Nephron progenitor cell (in vitro differentiated cells): ENCODE results near the gene PIGZ.

Experiments
- DNase-seq: peaks from one replicate; pipeline ENCODE4 v3.0.0; 2021
- H3K27ac Mint-ChIP-seq: 2 replicates; pipeline ENCODE4 v1.8.0; 2021; ENCODE audit warnings: mild to moderate bottlenecking, moderate library complexity, mixed read lengths
- H3K27me3 Mint-ChIP-seq: 2 replicates; pipeline ENCODE4 v1.8.0; 2021; ENCODE audit warnings: mild to moderate bottlenecking, low read depth, mixed read lengths; ENCODE audit not compliant: poor library complexity
- H3K36me3 Mint-ChIP-seq: 2 replicates; pipeline ENCODE4 v1.8.0; 2021; ENCODE audit warnings: low read depth, mixed read lengths
- H3K4me1 Mint-ChIP-seq: 2 replicates; pipeline ENCODE4 v1.8.0; 2021; ENCODE audit warnings: mixed read lengths
- H3K4me3 Mint-ChIP-seq: 2 replicates; pipeline ENCODE4 v1.8.0; 2021; ENCODE audit warnings: mild to moderate bottlenecking, moderate library complexity, mixed read lengths
- H3K9me3 Mint-ChIP-seq: 2 replicates; pipeline ENCODE4 v1.8.0; 2021; ENCODE audit warnings: mild to moderate bottlenecking, moderate library complexity, mixed read lengths
- CTCF ChIP-seq: fragments of 200-600 bp; sonication (generic); IDR thresholded peaks from 2 replicates; pipeline ENCODE4 v1.5.0; 2021; ENCODE audit warnings: antibody characterized with exemption

Gene PIGZ

GRCh38 chr3:196968233-196969133 lies at the start of gene PIGZ:
PIGZ (minus strand) TSS chr3:196968833; CDS start chr3:196952031, 16,802 bp downstream.
- peaks cover 18% of the 10 kb centered on the region for H3K4me1 Mint-ChIP-seq
- H3K9me3 Mint-ChIP-seq: peaks cover 23% of the 10 kb centered on the region
- no peak for TF ChIP-seq CTCF
- H3K4me3 Mint-ChIP-seq: peak within 1 kb of the TSS; percentile 69
- DNase-seq: peak; percentile 66
- peaks cover 5% of the 10 kb centered on the region for H3K36me3 Mint-ChIP-seq
- no peak within 1 kb of the TSS for H3K27ac Mint-ChIP-seq
- H3K27me3 Mint-ChIP-seq: peaks cover 68% of the 10 kb centered on the region

GRCh38 chr3:197017003-197017402 lies 48.4 kb upstream of the PIGZ start:
- no peak overlapping the region for H3K4me3 Mint-ChIP-seq
- no peak overlapping the region for H3K27ac Mint-ChIP-seq
- H3K27me3 Mint-ChIP-seq: peaks cover 9% of the 10 kb centered on the region
- DNase-seq: no peak
- H3K36me3 Mint-ChIP-seq: no peaks in the 10 kb centered on the region
- H3K4me1 Mint-ChIP-seq: peaks cover 27% of the 10 kb centered on the region
- no peak for TF ChIP-seq CTCF
- no peaks in the 10 kb centered on the region for H3K9me3 Mint-ChIP-seq

- Mint-ChIP-seq H3K27me3 (peaks cover 9% of the 10 kb centered on the region), H3K4me3 (no peak overlapping the region), H3K9me3 (no peaks in the 10 kb centered on the region), H3K27ac (no peak overlapping the region), H3K4me1 (peaks cover 20% of the 10 kb centered on the region), H3K36me3 (no peaks in the 10 kb centered on the region)
- no peak for TF ChIP-seq CTCF
- no peak for DNase-seq
Measured at GRCh38 chr3:197015790-197016736, 47.4 kb upstream of the PIGZ start.

- Mint-ChIP-seq H3K4me3 (no peak overlapping the region), H3K9me3 (no peaks in the 10 kb centered on the region), H3K27ac (no peak overlapping the region), H3K27me3 (peaks cover 9% of the 10 kb centered on the region), H3K4me1 (peaks cover 17% of the 10 kb centered on the region), H3K36me3 (no peaks in the 10 kb centered on the region)
- DNase-seq: no peak
- no peak for TF ChIP-seq CTCF
Measured at GRCh38 chr3:197014942-197015575, 46.4 kb upstream of the PIGZ start.

GRCh38 chr3:197014024-197014423 lies 45.4 kb upstream of the PIGZ start:
- no peak overlapping the region for H3K27ac Mint-ChIP-seq
- no peak for DNase-seq
- peaks cover 4% of the 10 kb centered on the region for H3K27me3 Mint-ChIP-seq
- H3K36me3 Mint-ChIP-seq: no peaks in the 10 kb centered on the region
- H3K4me3 Mint-ChIP-seq: no peak overlapping the region
- no peaks in the 10 kb centered on the region for H3K9me3 Mint-ChIP-seq
- H3K4me1 Mint-ChIP-seq: peaks cover 6% of the 10 kb centered on the region
- TF ChIP-seq CTCF: no peak
